Left kidney (tissue), 2 donors: ENCODE measurements around the gene ACACB. TPM values are rescaled to one million over a fixed set of nuclear protein-coding genes. Genes with fewer than 3 reads are reported as not detected.

ENCODE experiments used
- DNase-seq: peaks from one replicate; pipeline ENCODE4 v3.0.0-alpha.2; 2013
- polyA plus RNA-seq: library from polyadenylated mRNA; unstranded; fragments of 120-200 nt; gene quantifications from one replicate; pipeline ENCODE4 v1.2.1, GENCODE V29; 2013; ENCODE audit not compliant: insufficient read length

Gene ACACB
- polyA plus RNA-seq, 1 donor, result 28.2 TPM

GRCh38 chr12:109277899-109278762 lies 161.7 kb downstream of the ACACB start:
- DNase-seq, result peak; percentile 30

GRCh38 chr12:109278912-109279311 lies 162.5 kb downstream of the ACACB start:
- DNase-seq, result no peak

GRCh38 chr12:109279525-109279924 lies 163.1 kb downstream of the ACACB start:
- no peak for DNase-seq

GRCh38 chr12:109281452-109281851 lies 165.1 kb downstream of the ACACB start:
- no peak for DNase-seq

- no peak for DNase-seq
Observed at GRCh38 chr12:109284392-109284791, 168.0 kb downstream of the ACACB start.

GRCh38 chr12:109286252-109286651 lies 169.9 kb downstream of the ACACB start:
- no peak for DNase-seq

- no peak for DNase-seq
Observed at GRCh38 chr12:109286652-109287051, 170.3 kb downstream of the ACACB start.

GRCh38 chr12:109287181-109287580 lies 170.8 kb downstream of the ACACB start:
- no peak for DNase-seq

GRCh38 chr12:109287811-109288469 lies 171.6 kb downstream of the ACACB start:
- DNase-seq, result no peak

- no peak for DNase-seq
Observed at GRCh38 chr12:109288571-109288970, 172.2 kb downstream of the ACACB start.

- DNase-seq, result no peak
Observed at GRCh38 chr12:109289004-109289403, 172.6 kb downstream of the ACACB start.

- no peak for DNase-seq
Observed at GRCh38 chr12:109289551-109289950, 173.2 kb downstream of the ACACB start.

GRCh38 chr12:109290061-109290460 lies 173.7 kb downstream of the ACACB start:
- no peak for DNase-seq

GRCh38 chr12:109291117-109291516 lies 174.7 kb downstream of the ACACB start:
- DNase-seq, result no peak

GRCh38 chr12:109291521-109292341 lies 175.3 kb downstream of the ACACB start:
- peak; percentile 84 for DNase-seq

GRCh38 chr12:109292342-109292711 lies 175.9 kb downstream of the ACACB start:
- DNase-seq, result no peak

GRCh38 chr12:109293106-109293505 lies 176.7 kb downstream of the ACACB start:
- no peak for DNase-seq

GRCh38 chr12:109294286-109294796 lies 178.0 kb downstream of the ACACB start:
- no peak for DNase-seq

- DNase-seq, result no peak
Observed at GRCh38 chr12:109295764-109296425, 179.5 kb downstream of the ACACB start.

- DNase-seq, result no peak
Observed at GRCh38 chr12:109296431-109296830, 180.0 kb downstream of the ACACB start.

GRCh38 chr12:109299849-109300248 lies 183.5 kb downstream of the ACACB start:
- no peak for DNase-seq

GRCh38 chr12:109301643-109302168 lies 185.3 kb downstream of the ACACB start:
- DNase-seq, result no peak
